Breast epithelium (tissue), 3 donors: Measurements from ENCODE around the gene SLC5A6.

ENCODE experiments used
- POLR2A ChIP-seq: fragments of 450-650 bp; IDR thresholded peaks from one replicate; pipeline ENCODE4 v1.6.1; 2016; ENCODE audit warnings: antibody characterized with exemption, mild to moderate bottlenecking, moderate library complexity
- POLR2AphosphoS5 ChIP-seq, 3 donors: sonication (generic); formaldehyde crosslinking; IDR thresholded peaks; one replicate each; pipeline ENCODE4 v1.6.1; 2017; ENCODE audit warnings: antibody characterized with exemption in 3 of 3
- TF ChIP-seq, protein P1 (sequence below), 3 donors: fragments of 450-650 bp; IDR thresholded peaks; one replicate each; pipeline ENCODE4 v1.5.1; 2016 to 2017; ENCODE audit warnings: antibody characterized with exemption in 3 of 3, mild to moderate bottlenecking in 3 of 3, moderate library complexity in 3 of 3

DNA sequence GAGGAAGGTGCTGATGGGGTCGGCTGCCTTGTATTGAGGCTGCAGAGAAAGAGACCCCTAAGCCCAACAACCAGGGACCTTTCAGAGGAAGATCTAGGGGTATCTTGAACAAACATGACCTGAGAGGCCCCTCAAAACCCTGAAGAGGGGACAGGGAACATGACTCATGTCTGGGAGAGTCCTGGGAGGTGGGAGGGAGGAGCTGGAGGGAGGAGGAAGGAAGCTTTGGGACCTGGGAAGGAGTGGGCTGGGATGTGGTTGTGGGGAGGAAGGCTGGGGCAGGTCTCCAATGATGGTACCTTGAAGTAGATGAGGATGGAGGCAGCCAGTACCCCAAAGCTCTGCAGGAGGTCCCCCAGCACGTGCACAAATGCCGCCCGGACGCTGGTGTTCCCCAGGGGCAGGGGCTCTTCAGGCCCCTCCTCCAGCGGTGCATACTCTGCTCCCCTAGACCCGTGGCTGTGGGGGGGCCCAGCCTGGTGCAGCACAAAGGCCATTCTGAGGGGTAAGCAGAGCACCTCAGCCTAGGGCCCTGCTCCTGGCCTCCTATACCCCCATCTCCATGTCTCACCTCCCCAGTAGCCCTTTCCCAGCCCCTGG lies 44.9 kb upstream of the SLC5A6 start:
- TF ChIP-seq, protein P1, sequence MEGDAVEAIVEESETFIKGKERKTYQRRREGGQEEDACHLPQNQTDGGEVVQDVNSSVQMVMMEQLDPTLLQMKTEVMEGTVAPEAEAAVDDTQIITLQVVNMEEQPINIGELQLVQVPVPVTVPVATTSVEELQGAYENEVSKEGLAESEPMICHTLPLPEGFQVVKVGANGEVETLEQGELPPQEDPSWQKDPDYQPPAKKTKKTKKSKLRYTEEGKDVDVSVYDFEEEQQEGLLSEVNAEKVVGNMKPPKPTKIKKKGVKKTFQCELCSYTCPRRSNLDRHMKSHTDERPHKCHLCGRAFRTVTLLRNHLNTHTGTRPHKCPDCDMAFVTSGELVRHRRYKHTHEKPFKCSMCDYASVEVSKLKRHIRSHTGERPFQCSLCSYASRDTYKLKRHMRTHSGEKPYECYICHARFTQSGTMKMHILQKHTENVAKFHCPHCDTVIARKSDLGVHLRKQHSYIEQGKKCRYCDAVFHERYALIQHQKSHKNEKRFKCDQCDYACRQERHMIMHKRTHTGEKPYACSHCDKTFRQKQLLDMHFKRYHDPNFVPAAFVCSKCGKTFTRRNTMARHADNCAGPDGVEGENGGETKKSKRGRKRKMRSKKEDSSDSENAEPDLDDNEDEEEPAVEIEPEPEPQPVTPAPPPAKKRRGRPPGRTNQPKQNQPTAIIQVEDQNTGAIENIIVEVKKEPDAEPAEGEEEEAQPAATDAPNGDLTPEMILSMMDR (IDR thresholded peaks at IDR 0.05): no peak
- TF ChIP-seq POLR2AphosphoS5 (IDR thresholded peaks at IDR 0.05) (no peak), POLR2A (no peak)
